Fibroblast of villous mesenchyme (primary cell): ENCODE measurements around the gene PLAAT4. TPM values are rescaled to one million over a fixed set of nuclear protein-coding genes. Genes with fewer than 3 reads are reported as not detected.

Experiments
- DNase-seq: peaks from one replicate; pipeline ENCODE4 v3.0.0-alpha.2; 2010; ENCODE audit warnings: low read depth
- H3K4me3 ChIP-seq: 2 replicates; pipeline ENCODE4 v1.5.1; 2011; ENCODE audit warnings: low read depth, mild to moderate bottlenecking, low read length
- CTCF ChIP-seq: IDR thresholded peaks from 2 replicates; pipeline ENCODE4 v1.5.1; 2012; ENCODE audit warnings: low read depth, mild to moderate bottlenecking, low read length; ENCODE audit not compliant: insufficient read depth
- total RNA-seq: library from RNA; depleted of rRNA; stranded (reverse); fragments of >200 nt; gene quantifications from 2 replicates; pipeline ENCODE4 v1.2.3, GENCODE V29; 2012

Gene PLAAT4
- total RNA-seq, 1 donor = 8.2 TPM

DNA sequence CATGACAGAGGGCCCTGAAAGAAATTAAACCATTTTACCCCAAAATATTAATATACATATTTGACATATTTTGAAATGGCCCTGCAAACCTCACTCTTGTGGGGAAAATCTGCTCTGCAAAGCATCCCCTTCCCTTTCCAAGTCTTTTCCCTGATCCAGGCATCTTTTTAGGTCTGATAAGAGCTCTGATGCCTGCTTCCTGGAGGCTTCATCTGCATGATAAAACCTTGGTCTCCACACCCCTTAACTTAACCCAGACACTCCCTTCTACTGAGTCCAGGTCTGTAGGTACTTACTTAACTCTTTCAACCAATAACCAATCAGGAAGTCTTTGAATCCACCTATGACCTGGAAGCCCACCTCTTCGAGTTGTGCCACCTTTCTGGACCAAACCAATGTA lies 32.6 kb upstream of the PLAAT4 start:
- H3K4me3 ChIP-seq = no peak overlapping the region
- DNase-seq = no peak
- TF ChIP-seq CTCF = no peak

DNA sequence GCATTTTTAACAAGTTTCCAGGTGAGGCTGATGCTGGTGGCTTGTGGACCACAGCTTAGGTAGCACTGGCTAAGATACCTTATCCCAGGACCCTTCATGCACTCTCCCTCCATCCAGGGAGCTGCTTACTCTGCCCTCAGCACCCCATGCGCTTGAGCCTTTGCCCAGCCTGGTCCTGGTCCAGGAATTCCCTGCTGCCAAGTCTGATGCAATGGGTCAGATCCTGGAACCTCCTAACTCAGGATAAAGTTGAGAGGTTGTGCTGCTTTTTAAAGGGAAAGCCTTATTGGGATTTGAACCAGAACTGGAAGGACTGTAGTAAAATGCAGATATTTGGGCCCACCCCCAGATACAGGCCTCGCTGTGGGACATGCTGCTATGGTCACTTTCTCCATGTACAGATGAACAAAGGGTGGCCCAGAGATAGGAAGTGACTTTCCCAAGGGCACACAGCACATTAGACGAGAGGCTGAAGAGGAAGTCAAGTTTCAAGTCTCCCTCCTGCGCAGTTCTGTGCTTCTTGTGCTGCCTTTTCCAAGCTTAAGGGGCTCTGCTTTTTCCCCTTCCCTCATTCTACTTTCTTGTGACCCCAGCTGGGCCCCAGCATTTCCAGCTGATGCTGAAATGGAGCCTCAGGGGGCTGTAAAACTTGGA lies 31.5 kb upstream of the PLAAT4 start:
- no peak for DNase-seq
- no peak for TF ChIP-seq CTCF
- no peak overlapping the region for H3K4me3 ChIP-seq

DNA sequence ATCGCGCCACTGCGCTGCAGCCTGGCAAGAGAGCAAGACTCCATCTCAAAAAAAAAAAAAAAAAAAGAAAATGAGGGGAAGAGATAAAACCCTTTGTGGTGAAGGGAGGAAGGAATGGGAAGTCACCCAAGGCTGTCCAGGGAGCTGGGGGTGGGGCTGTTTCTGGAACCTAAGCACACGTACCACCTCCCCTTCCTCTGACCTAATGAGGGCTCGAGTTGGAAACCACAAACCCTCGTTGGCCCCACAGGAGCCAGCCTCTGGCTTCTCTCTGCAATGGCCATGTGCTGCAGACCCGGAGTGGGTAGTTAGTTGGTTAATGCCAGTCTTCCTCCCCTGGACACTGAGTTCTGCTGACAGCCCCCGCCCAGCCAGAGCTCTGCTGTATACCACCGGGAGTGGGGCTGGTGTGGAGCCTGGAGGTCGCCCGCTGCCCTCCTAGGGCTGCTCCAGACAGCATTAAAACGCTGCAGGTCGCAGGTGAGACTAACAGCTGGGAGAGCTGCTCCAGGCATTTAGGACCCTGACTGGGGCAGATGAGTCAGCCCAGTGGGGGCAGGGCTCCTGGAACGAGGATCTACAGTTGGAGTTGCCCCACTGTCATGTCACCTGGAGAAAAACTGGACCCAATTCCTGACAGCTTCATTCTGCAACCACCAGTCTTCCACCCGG lies 30.6 kb upstream of the PLAAT4 start, which contains the start of gene LGALS12:
Gene LGALS12, plus strand, starts transcription at position 228 of the 672 bp plus-strand sequence. Its CDS starts 375 bp downstream, at position 603.
- TF ChIP-seq CTCF = no peak
- no peak within 1 kb of the TSS for H3K4me3 ChIP-seq
- DNase-seq = peak; percentile 81

GRCh38 chr11:63506876-63507275 lies 29.7 kb upstream of the PLAAT4 start:
- DNase-seq = no peak
- H3K4me3 ChIP-seq = no peak overlapping the region
- TF ChIP-seq CTCF = no peak

GRCh38 chr11:63507511-63507910 lies 29.1 kb upstream of the PLAAT4 start:
- no peak for TF ChIP-seq CTCF
- DNase-seq = no peak
- no peak overlapping the region for H3K4me3 ChIP-seq

- no peak overlapping the region for H3K4me3 ChIP-seq
- peak; percentile 40 for TF ChIP-seq CTCF
- DNase-seq = peak; percentile 33
Measured at GRCh38 chr11:63508009-63508408, 28.6 kb upstream of the PLAAT4 start.
